PC-9 (cell line): ENCODE results near the gene HPGD. TPM values are rescaled to one million over a fixed set of nuclear protein-coding genes. Genes with fewer than 3 reads are reported as not detected.

ENCODE experiments used
- Bru-seq: library from RNA; stranded (reverse); fragments of 400-500 nt; gene quantifications from one replicate; lab custom pipeline; 2021; lab: Mats Ljungman, UMichigan
- BruChase-seq, 2 experiments: library from RNA; stranded (reverse); fragments of 400-500 nt; gene quantifications; one replicate each; lab custom pipeline; 2021; lab: Mats Ljungman, UMichigan
- BruUV-seq: library from RNA; stranded (reverse); fragments of 400-500 nt; replicated peaks from 2 replicates; lab custom pipeline; 2021; lab: Mats Ljungman, UMichigan
- CTCF ChIA-PET: fragments of 300-600 bp; sonication (Branson Sonifier 250); formaldehyde crosslinking; loops from one replicate; lab custom pipeline; 2022; ENCODE audit warnings: antibody characterized with exemption; lab: Charles Lee
- POLR2A ChIA-PET: fragments of 300-600 bp; sonication (Branson Sonifier 250); formaldehyde crosslinking; loops from one replicate; lab custom pipeline; 2022; ENCODE audit warnings: antibody characterized with exemption; ENCODE audit not compliant: unreplicated experiment; lab: Charles Lee
- DNase-seq, 2 experiments: peaks; one replicate each; pipeline versions ENCODE4 v3.0.0 to v3.0.0-alpha.2; 2015 to 2022; ENCODE audit warnings: mixed read lengths in 1 of 2
- H2AFZ ChIP-seq: fragments of 200-600 bp; sonication (generic); 2 replicates; pipeline ENCODE4 v1.8.1; 2017; ENCODE audit warnings: antibody characterized with exemption
- H3F3A ChIP-seq: fragments of 200-600 bp; sonication (generic); 2 replicates; pipeline ENCODE4 v1.8.1; 2017; ENCODE audit warnings: antibody characterized with exemption, mild to moderate bottlenecking, low read depth; ENCODE audit not compliant: insufficient read depth
- H3K27ac ChIP-seq: fragments of 200-600 bp; sonication (generic); 2 replicates; pipeline ENCODE4 v1.6.1; 2016; ENCODE audit warnings: mixed run types
- H3K27me3 ChIP-seq: fragments of 200-600 bp; sonication (generic); 2 replicates; pipeline ENCODE4 v1.6.1; 2016; ENCODE audit warnings: low read depth, mixed run types; ENCODE audit not compliant: insufficient read depth
- H3K36me3 ChIP-seq: fragments of 200-600 bp; sonication (generic); 2 replicates; pipeline ENCODE4 v1.6.1; 2016; ENCODE audit warnings: low read depth, mixed run types
- H3K4me1 ChIP-seq: fragments of 200-600 bp; sonication (generic); replicated peaks from 2 replicates; pipeline ENCODE4 v1.6.1; 2016; ENCODE audit warnings: mixed run types; ENCODE audit not compliant: insufficient read depth
- H3K4me2 ChIP-seq: fragments of 200-600 bp; sonication (generic); 2 replicates; pipeline ENCODE4 v1.6.1; 2017; ENCODE audit warnings: mixed run types
- H3K4me3 ChIP-seq: fragments of 200-600 bp; sonication (generic); 2 replicates; pipeline ENCODE4 v1.6.1; 2016; ENCODE audit warnings: mixed run types
- H3K79me2 ChIP-seq: fragments of 200-600 bp; sonication (generic); 2 replicates; pipeline ENCODE4 v1.6.1; 2017; ENCODE audit warnings: low read depth, mixed run types
- H3K9me2 ChIP-seq: fragments of 200-600 bp; sonication (generic); 2 replicates; pipeline ENCODE4 v1.8.1; 2017; ENCODE audit warnings: mild to moderate bottlenecking; ENCODE audit not compliant: insufficient read depth
- H3K9me3 ChIP-seq: fragments of 200-600 bp; sonication (generic); 2 replicates; pipeline ENCODE4 v1.8.1; 2016; ENCODE audit warnings: low read depth; ENCODE audit not compliant: insufficient read depth
- H4K20me1 ChIP-seq: fragments of 200-600 bp; sonication (generic); 2 replicates; pipeline ENCODE4 v1.8.1; 2017; ENCODE audit not compliant: insufficient read depth
- CTCF ChIP-seq: fragments of 200-600 bp; sonication (generic); conservative IDR thresholded peaks from 2 replicates; pipeline ENCODE4 v1.6.1; 2017; ENCODE audit warnings: mixed run types, antibody characterized with exemption, mild to moderate bottlenecking, moderate library complexity
- EZH2 ChIP-seq: fragments of 200-600 bp; sonication (generic); IDR thresholded peaks from 2 replicates; pipeline ENCODE4 v1.8.0; 2017; ENCODE audit warnings: antibody characterized with exemption, low read depth
- intact Hi-C: fragments of 100-400 bp; cut with micrococcal nuclease; formaldehyde crosslinking; loops from one replicate; pipeline ENCODE4 v1.10.0; 2022; ENCODE audit not compliant: unreplicated experiment
- long read RNA-seq: library from polyadenylated mRNA; stranded (forward); transcript quantifications from one replicate; pipeline ENCODE4 v2.0.0, GENCODE V29; 2022
- total RNA-seq: library from RNA; stranded (reverse); gene quantifications from 2 replicates; pipeline ENCODE4 v1.2.3, GENCODE V29; 2021

HPGD gene
- total RNA-seq = 0.96 and 1.7 TPM in 2 replicates
- Bru-seq, nascent RNA = percentile 23 among the genes with signal in this experiment
- BruChase-seq, experiment 1, labeled RNA remaining after a 2-hour chase = percentile 28 among the genes with signal in this experiment
- percentile 26 among the genes with signal in this experiment for BruChase-seq, experiment 2, labeled RNA remaining after a 6-hour chase
- long read RNA-seq, partial matches to known transcripts = 0 of 2 reads
- long read RNA-seq, other reads (novel, unspliced or antisense) = 0 of 2 reads

- Histone ChIP-seq H3F3A (no peaks in the 10 kb centered on the region), H3K27me3 (no peaks in the 10 kb centered on the region), H4K20me1 (no peaks in the 10 kb centered on the region), H3K27ac (no peak within 1 kb of the TSS), H3K4me3 (peak within 1 kb of the TSS; percentile 55; the same call in 1 of the 2 replicates), H3K79me2 (no peaks in the 10 kb centered on the region), H3K9me2 (no peaks in the 10 kb centered on the region), H2AFZ (peak within 1 kb of the TSS; percentile 78), H3K4me2 (peak within 1 kb of the TSS; percentile 82), H3K36me3 (no peaks in the 10 kb centered on the region), H3K9me3 (no peaks in the 10 kb centered on the region), H3K4me1 (no peaks in the 10 kb centered on the region)
- intact Hi-C loops = loop anchor here (2.0 to 5.0 kb wide), 2 partner anchors 158 to 190 kb away; no protein-coding TSS in a partner anchor
- ChIA-PET POLR2A (interaction anchor here (0.6 kb wide), 1 partner anchor 150 kb away, joined by 4 read pairs; no protein-coding TSS in a partner anchor), CTCF (interaction anchor here (1.0 kb wide), 1 partner anchor 110 kb away, joined by 3 read pairs; no protein-coding TSS in a partner anchor)
- TF ChIP-seq CTCF (no peak), EZH2 (no peak)
- peak in 1 of 2 experiments; percentile 37 for DNase-seq
- no TSS peak for BruUV-seq
These were observed at the start of gene HPGD for GRCh38 chr4:174522183-174523024. HPGD (minus strand) TSS chr4:174522488; CDS start chr4:174522451, 37 bp downstream.

- Histone ChIP-seq H3K36me3 (no peaks in the 10 kb centered on the region), H3K4me3 (no peak overlapping the region), H3K9me2 (no peaks in the 10 kb centered on the region), H3K9me3 (no peaks in the 10 kb centered on the region), H3F3A (no peaks in the 10 kb centered on the region), H3K4me2 (no peak overlapping the region), H2AFZ (no peak overlapping the region), H3K27me3 (no peaks in the 10 kb centered on the region), H3K79me2 (no peaks in the 10 kb centered on the region), H3K27ac (no peak overlapping the region), H4K20me1 (no peaks in the 10 kb centered on the region), H3K4me1 (no peaks in the 10 kb centered on the region)
- ChIA-PET POLR2A (no interaction called here), CTCF (no interaction called here)
- TF ChIP-seq EZH2 (no peak), CTCF (no peak)
- BruUV-seq = no TSS peak
- intact Hi-C loops = no loop called here
- DNase-seq = no peak
These were observed 42.2 kb upstream of the HPGD start for GRCh38 chr4:174564529-174564928.

GRCh38 chr4:174563399-174563798 is 41.1 kb upstream of the HPGD start:
- CTCF ChIA-PET = no interaction called here
- POLR2A ChIA-PET = no interaction called here
- BruUV-seq = no TSS peak

More at GRCh38 chr4:174563399-174563798, 41.1 kb upstream of the HPGD start:
- Histone ChIP-seq H3K9me2 (no peaks in the 10 kb centered on the region), H3K4me2 (no peak overlapping the region), H3F3A (no peaks in the 10 kb centered on the region), H3K27me3 (no peaks in the 10 kb centered on the region), H4K20me1 (no peaks in the 10 kb centered on the region), H3K9me3 (no peaks in the 10 kb centered on the region), H3K4me3 (no peak overlapping the region), H3K36me3 (no peaks in the 10 kb centered on the region), H2AFZ (no peak overlapping the region), H3K4me1 (no peaks in the 10 kb centered on the region), H3K27ac (no peak overlapping the region), H3K79me2 (no peaks in the 10 kb centered on the region)
- no peak for TF ChIP-seq CTCF
- no peak for TF ChIP-seq EZH2
- DNase-seq = no peak
- intact Hi-C loops = no loop called here
